ENCODE data around the gene EDN1. TPM values are rescaled to one million over a fixed set of nuclear protein-coding genes. Genes with fewer than 3 reads are reported as not detected.
A peak's percentile ranks its signal among the peaks of the same experiment; 100 is the strongest.

EDN1 gene
- total and polyA plus RNA-seq, 2 of the 4 experiments (the other 2 are of a cell fraction), result 5.6 to 9.0 TPM

GRCh38 chr6:12245360-12245759 is 44.8 kb upstream of the EDN1 start:
- Histone ChIP-seq H2BK120ac (ENCODE audit: low read depth, low read length) (no peak overlapping the region), H2AFZ (replicated peaks; ENCODE audit: low read length, poor library complexity) (no peak overlapping the region), H3K14ac (replicated peaks; ENCODE audit: low read depth, low read length) (no peak overlapping the region), H3K18ac (ENCODE audit: low read depth, low read length) (peak overlapping the region; percentile 56; the same call in 1 of the 2 replicates), H2BK5ac (ENCODE audit: low read depth, low read length, poor library complexity, severe bottlenecking) (no peak overlapping the region), H3K9me3 (ENCODE audit: control insufficient read depth, insufficient read depth, low read length) (no peaks in the 10 kb centered on the region), H2BK20ac (ENCODE audit: low read depth, low read length) (0 out of 2 replicates have a peak overlapping the region, but pooled peaks have one; percentile 0), H3K4me3 (ENCODE audit: insufficient read depth, low read depth, low read length) (no peak overlapping the region), H3K4me1 (ENCODE audit: control insufficient read depth, insufficient read depth, low read length) (peaks cover 9% of the 10 kb centered on the region), H3K4me2 (ENCODE audit: low read depth, low read length) (0 out of 2 replicates have a peak overlapping the region, but pooled peaks have one; percentile 24), H3K9ac (ENCODE audit: low read depth, low read length) (no peak overlapping the region), H3K4ac (ENCODE audit: low read depth, low read length) (no peak overlapping the region), H3K56ac (ENCODE audit: extremely low read depth, insufficient read depth, low read length) (no peak overlapping the region), H4K8ac (ENCODE audit: low read depth in 2 of 2, low read length in 2 of 2) (no peak overlapping the region), H3K9me1 (ENCODE audit: insufficient read depth, low read length) (peaks cover 3% of the 10 kb centered on the region; the same call in 1 of the 2 replicates), H3K79me1 (ENCODE audit: low read depth in 1 of 2, low read length in 2 of 2) (no peaks in the 10 kb centered on the region), H3K27me3 (ENCODE audit: control insufficient read depth, insufficient read depth, low read length) (no peaks in the 10 kb centered on the region), H3K23ac (ENCODE audit: low read depth, low read length) (no peak overlapping the region), H2BK15ac (ENCODE audit: low read depth, low read length) (no peak overlapping the region), H2AK5ac (ENCODE audit: low read depth, low read length) (no peak overlapping the region), H3K27ac (ENCODE audit: insufficient read depth, low read length) (no peak overlapping the region), H4K5ac (ENCODE audit: low read depth, low read length) (no peak overlapping the region), H4K91ac (ENCODE audit: insufficient read depth, low read depth, low read length) (no peak overlapping the region), H2AK9ac (replicated peaks; ENCODE audit: low read depth, low read length, poor library complexity) (no peak overlapping the region), H3K36me3 (ENCODE audit: control insufficient read depth, insufficient read depth, low read length) (no peaks in the 10 kb centered on the region), H4K20me1 (ENCODE audit: insufficient read depth, low read length) (no peaks in the 10 kb centered on the region)
- intact Hi-C loops (cut with micrococcal nuclease), result no loop called here
- CTCF ChIA-PET, result no interaction called here
- TF ChIP-seq BHLHE40 (IDR thresholded peaks at IDR 0.05; ENCODE audit: low read depth, low read length) (no peak), CEBPB (IDR thresholded peaks at IDR 0.05; ENCODE audit: low read depth, low read length) (no peak), CHD1 (IDR thresholded peaks at IDR 0.05; ENCODE audit: low read depth, low read length) (no peak), CTCF (conservative IDR thresholded peaks at IDR 0.05; ENCODE audit: low read depth, low read length) (no peak), MAFK (IDR thresholded peaks at IDR 0.05; ENCODE audit: low read depth, low read length) (no peak), RAD21 (IDR thresholded peaks at IDR 0.05; ENCODE audit: low read length) (no peak), MAZ (IDR thresholded peaks at IDR 0.05; ENCODE audit: borderline replicate concordance, low read depth, low read length) (no peak), ELK1 (IDR thresholded peaks at IDR 0.05; ENCODE audit: borderline replicate concordance, low read depth, low read length) (no peak), SMC3 (IDR thresholded peaks at IDR 0.05; ENCODE audit: low read depth, low read length) (no peak), POLR2A (IDR thresholded peaks at IDR 0.05; ENCODE audit: low read depth, low read length) (no peak), MXI1 (IDR thresholded peaks at IDR 0.05; ENCODE audit: borderline replicate concordance, low read depth, low read length) (no peak)
- ATAC-seq (ENCODE audit: low read depth) (no peak), DNase-seq (no peak)
- WGBS, 2 experiments (ENCODE audit: extremely low coverage in 2 of 2, insufficient read length in 1 of 2), result no CpG with 5 or more reads among the region's 1 CpG
- dilution Hi-C loops (cut with HindIII; ENCODE audit: low sequenced_read_pairs, unreplicated experiment), result no loop called here
- POLR2A ChIA-PET (ENCODE audit: unreplicated experiment), result interaction anchor here (0.6 to 1.1 kb wide), 3 partner anchors 10 to 87 kb away, joined by 3 to 4 read pairs (median 3); no protein-coding TSS in a partner anchor
- in situ Hi-C loops (cut with MboI; ENCODE audit: low sequenced_read_pairs), result no loop called here
- BruUV-seq (replicated peaks), result no TSS peak

Data from IMR-90 (cell line).